ENCODE measurements around the gene P2RX3.

The P2RX3 gene

GRCh38 chr11:57316017-57316416 lies 22.1 kb upstream of the P2RX3 start:
- no peak for FAIRE-seq
- no peak for DNase-seq (ENCODE audit: insufficient read length, low spot score)
- TF ChIP-seq POLR2AphosphoS5 (IDR thresholded peaks at IDR 0.05; ENCODE audit: low read depth, low read length) (no peak), POLR2A (IDR thresholded peaks at IDR 0.05; ENCODE audit: low read depth, low read length) (no peak), PAX5 (IDR thresholded peaks at IDR 0.05; ENCODE audit: insufficient read depth, low read length, severe bottlenecking) (no peak), POU2F2 (IDR thresholded peaks at IDR 0.05; ENCODE audit: low read depth, low read length) (no peak), TAF1 (IDR thresholded peaks at IDR 0.05; ENCODE audit: low read depth, low read length) (no peak), SPI1 (IDR thresholded peaks at IDR 0.05; ENCODE audit: low read depth, low read length) (no peak)

DNA sequence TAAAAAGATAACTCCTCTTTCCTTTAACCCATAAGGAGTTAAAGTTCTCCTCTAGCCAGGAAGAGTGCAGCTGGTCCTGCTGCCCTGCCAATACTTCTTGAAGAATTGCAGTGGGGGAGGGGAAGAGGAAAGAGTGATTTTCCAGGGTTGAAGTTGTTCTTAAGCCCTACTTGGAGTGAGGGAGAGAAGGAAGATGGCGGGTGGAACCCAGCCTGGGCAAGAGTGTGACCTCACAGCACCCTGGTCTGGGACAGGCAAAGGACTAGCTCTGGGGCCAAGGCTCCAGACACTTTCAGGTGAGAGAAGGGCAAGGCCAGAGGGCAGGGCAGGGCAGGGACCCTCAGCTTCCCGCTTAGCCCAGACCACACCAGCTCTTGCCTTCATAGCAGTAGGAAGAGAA lies 20.0 kb upstream of the P2RX3 start:
- DNase-seq (ENCODE audit: insufficient read length, low spot score) (no peak), FAIRE-seq (no peak)
- TF ChIP-seq PAX5 (IDR thresholded peaks at IDR 0.05; ENCODE audit: insufficient read depth, low read length, severe bottlenecking) (no peak), POU2F2 (IDR thresholded peaks at IDR 0.05; ENCODE audit: low read depth, low read length) (no peak), TAF1 (IDR thresholded peaks at IDR 0.05; ENCODE audit: low read depth, low read length) (no peak), SPI1 (IDR thresholded peaks at IDR 0.05; ENCODE audit: low read depth, low read length) (no peak), POLR2AphosphoS5 (IDR thresholded peaks at IDR 0.05; ENCODE audit: low read depth, low read length) (no peak)

- DNase-seq (ENCODE audit: insufficient read length, low spot score) (no peak), FAIRE-seq (no peak)
- TF ChIP-seq POU2F2 (IDR thresholded peaks at IDR 0.05; ENCODE audit: low read depth, low read length) = no peak
- no peak for TF ChIP-seq PAX5 (IDR thresholded peaks at IDR 0.05; ENCODE audit: insufficient read depth, low read length, severe bottlenecking)
- TF ChIP-seq POLR2AphosphoS5 (IDR thresholded peaks at IDR 0.05; ENCODE audit: low read depth, low read length) = no peak
These were observed 18.0 kb upstream of the P2RX3 start for GRCh38 chr11:57320067-57320718.

GRCh38 chr11:57320719-57321387 lies 17.3 kb upstream of the P2RX3 start:
- TF ChIP-seq POLR2AphosphoS5 (IDR thresholded peaks at IDR 0.05; ENCODE audit: low read depth, low read length) (no peak), SPI1 (IDR thresholded peaks at IDR 0.05; ENCODE audit: low read depth, low read length) (no peak), POU2F2 (IDR thresholded peaks at IDR 0.05; ENCODE audit: low read depth, low read length) (no peak), PAX5 (IDR thresholded peaks at IDR 0.05; ENCODE audit: insufficient read depth, low read length, severe bottlenecking) (no peak), TAF1 (IDR thresholded peaks at IDR 0.05; ENCODE audit: low read depth, low read length) (no peak), POLR2A (IDR thresholded peaks at IDR 0.05; ENCODE audit: low read depth, low read length) (no peak)
- DNase-seq (ENCODE audit: insufficient read length, low spot score) (no peak), FAIRE-seq (no peak)

DNA sequence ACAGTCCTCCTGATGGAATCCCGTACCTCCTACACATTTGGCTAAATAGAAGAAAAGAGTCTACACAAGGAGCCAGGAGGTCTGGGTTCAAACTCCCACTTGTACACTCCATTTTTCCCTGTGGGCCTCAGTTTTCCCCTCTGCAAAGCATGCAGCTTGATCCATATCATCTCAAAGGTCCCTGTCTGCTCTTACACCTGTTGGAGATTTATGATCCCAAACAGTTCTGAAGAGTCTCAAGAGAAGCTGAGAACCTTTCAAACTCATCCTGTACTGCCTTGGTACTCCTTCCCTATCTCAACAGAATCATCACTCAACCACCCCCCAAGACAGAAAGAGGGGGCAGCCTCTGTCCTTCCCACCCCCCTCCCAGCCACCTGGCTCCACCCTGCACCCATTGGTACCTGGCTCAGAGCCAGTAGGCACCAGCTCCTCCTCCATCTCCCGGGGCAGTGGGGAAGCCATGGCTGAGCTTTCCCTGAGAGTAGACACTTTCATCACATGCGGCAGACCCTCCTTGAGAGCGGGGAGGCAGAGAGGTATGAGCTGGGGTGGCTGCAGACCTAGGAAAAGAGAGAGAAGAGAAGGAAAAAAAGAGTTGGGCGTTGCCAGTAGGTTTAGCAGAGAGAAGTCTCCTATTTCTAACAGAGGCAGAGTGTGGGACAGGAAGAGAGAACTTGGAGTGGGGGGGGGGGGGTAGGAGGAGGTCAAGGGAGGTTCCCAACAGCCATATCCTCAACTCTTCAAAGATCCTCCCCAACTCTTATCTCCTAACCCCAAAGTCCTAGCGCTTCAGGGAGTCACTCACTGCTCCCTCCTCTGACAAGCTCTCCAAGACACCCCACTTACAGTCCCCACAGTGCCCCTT lies 16.5 kb upstream of the P2RX3 start:
- TF ChIP-seq POLR2AphosphoS5 (IDR thresholded peaks at IDR 0.05; ENCODE audit: low read depth, low read length) = no peak
- TF ChIP-seq SPI1 (IDR thresholded peaks at IDR 0.05; ENCODE audit: low read depth, low read length) = no peak
- no peak for TF ChIP-seq POLR2A (IDR thresholded peaks at IDR 0.05; ENCODE audit: low read depth, low read length)
- TF ChIP-seq TAF1 (IDR thresholded peaks at IDR 0.05; ENCODE audit: low read depth, low read length) = no peak
- no peak for TF ChIP-seq POU2F2 (IDR thresholded peaks at IDR 0.05; ENCODE audit: low read depth, low read length)
- no peak for TF ChIP-seq PAX5 (IDR thresholded peaks at IDR 0.05; ENCODE audit: insufficient read depth, low read length, severe bottlenecking)
- no peak for DNase-seq (ENCODE audit: insufficient read length, low spot score)
- no peak for FAIRE-seq

GRCh38 chr11:57322256-57323166 lies 15.6 kb upstream of the P2RX3 start:
- TF ChIP-seq POLR2A (IDR thresholded peaks at IDR 0.05; ENCODE audit: low read depth, low read length) (no peak), POU2F2 (IDR thresholded peaks at IDR 0.05; ENCODE audit: low read depth, low read length) (no peak), SPI1 (IDR thresholded peaks at IDR 0.05; ENCODE audit: low read depth, low read length) (no peak), TAF1 (IDR thresholded peaks at IDR 0.05; ENCODE audit: low read depth, low read length) (no peak), POLR2AphosphoS5 (IDR thresholded peaks at IDR 0.05; ENCODE audit: low read depth, low read length) (no peak), PAX5 (IDR thresholded peaks at IDR 0.05; ENCODE audit: insufficient read depth, low read length, severe bottlenecking) (no peak)
- DNase-seq (ENCODE audit: insufficient read length, low spot score) (no peak), FAIRE-seq (no peak)

DNA sequence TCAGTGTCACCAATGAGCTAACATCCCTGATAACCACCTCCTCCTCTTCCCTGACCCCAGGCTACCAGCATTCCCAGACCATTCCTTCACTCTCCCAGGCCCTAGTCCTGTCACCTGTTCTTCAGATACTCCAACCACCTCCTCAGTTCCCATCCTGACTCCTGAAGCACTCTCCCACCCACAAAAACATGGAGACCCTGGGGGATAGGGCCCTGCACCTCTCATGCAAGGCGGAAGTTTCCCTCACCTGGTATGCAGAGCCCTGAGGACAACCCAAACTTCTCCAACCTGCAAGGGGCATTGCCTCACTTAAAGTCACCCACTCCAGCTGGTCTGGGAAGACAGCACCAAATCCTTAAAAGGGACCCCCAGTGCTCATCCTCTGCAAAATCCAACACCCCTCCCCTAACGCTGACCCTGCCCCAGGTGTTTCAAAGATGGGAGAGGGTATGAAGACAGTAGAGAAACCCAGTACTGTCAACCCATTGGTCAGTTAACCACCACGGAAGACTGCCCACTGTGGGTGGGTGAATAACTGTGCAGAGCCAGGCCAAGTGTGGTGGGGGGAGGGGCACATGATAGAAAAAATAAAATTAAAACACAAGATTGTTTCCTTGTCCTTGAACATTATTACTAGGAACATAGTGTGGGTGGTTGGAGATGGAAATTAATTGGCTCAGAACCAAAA lies 14.8 kb upstream of the P2RX3 start:
- TF ChIP-seq POLR2A (IDR thresholded peaks at IDR 0.05; ENCODE audit: low read depth, low read length) (no peak), TAF1 (IDR thresholded peaks at IDR 0.05; ENCODE audit: low read depth, low read length) (no peak), SPI1 (IDR thresholded peaks at IDR 0.05; ENCODE audit: low read depth, low read length) (no peak), PAX5 (IDR thresholded peaks at IDR 0.05; ENCODE audit: insufficient read depth, low read length, severe bottlenecking) (no peak), POU2F2 (IDR thresholded peaks at IDR 0.05; ENCODE audit: low read depth, low read length) (no peak), POLR2AphosphoS5 (IDR thresholded peaks at IDR 0.05; ENCODE audit: low read depth, low read length) (no peak)
- DNase-seq (ENCODE audit: insufficient read length, low spot score) (no peak), FAIRE-seq (no peak)

GRCh38 chr11:57323855-57324153 lies 14.3 kb upstream of the P2RX3 start:
- TF ChIP-seq PAX5 (IDR thresholded peaks at IDR 0.05; ENCODE audit: insufficient read depth, low read length, severe bottlenecking) = no peak
- DNase-seq (ENCODE audit: insufficient read length, low spot score) = no peak
- FAIRE-seq = no peak
